GM19025 (cell line): ENCODE data around the gene CCSER2.
A peak's percentile ranks its signal among the peaks of the same experiment; 100 is the strongest.

Experiments used
- ATAC-seq: cut with Tn5 transposase; IDR thresholded peaks from one replicate; pipeline ENCODE4 v1.9.1; 2021; ENCODE audit warnings: mild to moderate bottlenecking, low read depth, moderate library complexity; ENCODE audit not compliant: unreplicated experiment

The CCSER2 gene

DNA sequence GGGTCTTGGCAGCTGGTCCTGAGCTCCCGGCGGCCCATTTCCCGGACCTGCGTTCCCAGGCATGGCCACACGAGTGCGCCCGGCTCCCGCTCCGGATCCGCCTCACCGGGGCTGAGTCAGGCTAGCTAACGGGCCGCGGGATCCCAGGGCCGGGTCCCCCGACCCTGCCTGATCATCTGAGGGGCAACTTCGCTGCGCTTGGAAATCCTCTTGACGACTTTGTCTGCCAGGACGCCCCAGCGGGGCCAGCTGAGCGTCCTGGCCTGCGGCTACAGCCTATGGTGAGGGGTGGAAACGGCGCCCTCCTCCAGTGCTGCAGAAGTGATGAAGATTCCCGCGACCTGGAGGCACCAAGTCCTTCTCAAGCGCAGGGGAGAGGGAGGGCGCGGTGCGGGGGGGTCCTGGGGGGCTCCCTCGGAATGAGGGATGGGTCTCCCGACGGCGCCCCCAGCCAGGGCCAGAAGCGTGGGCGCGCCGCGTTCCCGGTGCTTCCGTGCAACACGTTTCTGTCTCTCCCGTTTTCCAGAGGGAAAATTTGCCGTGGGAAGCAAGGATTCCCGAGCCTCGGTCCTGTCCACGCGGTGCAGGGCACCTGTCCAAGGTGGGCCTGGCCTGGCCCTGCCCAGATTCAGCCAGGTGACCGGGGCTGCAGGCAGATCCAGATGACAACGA is 212.4 kb downstream of the CCSER2 start:
- ATAC-seq: peak; percentile 79

GRCh38 chr10:84541289-84541637 is 212.9 kb downstream of the CCSER2 start:
- no peak for ATAC-seq

DNA sequence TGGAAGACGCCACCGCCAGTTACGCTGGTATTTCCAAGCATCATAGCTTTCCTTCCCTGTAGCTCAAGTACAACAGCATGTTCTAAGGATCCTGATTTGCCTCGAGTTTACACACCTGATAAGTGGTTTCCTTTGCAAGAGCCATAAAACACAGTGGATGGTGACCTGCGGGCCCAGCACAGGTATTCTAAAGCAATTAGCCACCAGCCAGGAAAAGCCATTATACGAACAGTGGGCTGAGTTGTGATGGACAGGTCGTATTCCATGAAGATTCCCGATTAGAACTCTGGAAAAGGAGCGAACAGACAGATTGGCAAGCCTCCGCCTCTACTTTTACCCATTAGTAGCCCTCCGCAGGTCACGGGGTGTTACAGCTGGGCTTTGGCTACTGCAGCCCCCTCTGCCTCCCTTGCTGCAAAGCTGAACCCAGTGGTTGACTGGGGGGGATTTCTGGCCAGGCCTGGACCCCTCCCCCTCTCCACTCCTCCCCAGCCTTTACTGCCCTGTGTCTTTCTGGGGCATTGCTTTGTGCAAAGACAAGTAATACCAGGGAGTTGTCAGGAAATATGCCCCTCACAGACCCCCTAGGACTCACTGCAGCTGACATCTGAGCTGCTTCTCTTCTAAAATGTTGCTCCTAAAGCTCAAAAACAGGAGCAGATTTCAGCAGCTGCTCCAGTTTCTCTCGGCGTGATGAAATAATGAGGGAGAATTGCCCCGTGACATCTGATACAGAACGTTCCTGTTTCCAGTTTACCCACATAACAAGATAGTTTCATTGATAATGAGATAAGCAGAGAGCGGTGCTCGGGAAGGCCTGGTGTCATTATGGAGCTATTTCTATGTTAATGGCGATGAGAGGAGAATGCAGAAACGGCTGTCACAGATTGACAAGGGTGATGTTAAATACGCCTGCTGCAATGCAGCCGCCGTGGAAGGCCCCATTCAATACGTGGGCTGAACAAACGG is 214.4 kb downstream of the CCSER2 start:
- ATAC-seq: no peak

- no peak for ATAC-seq
Observed at GRCh38 chr10:84543948-84544347, 215.6 kb downstream of the CCSER2 start.

DNA sequence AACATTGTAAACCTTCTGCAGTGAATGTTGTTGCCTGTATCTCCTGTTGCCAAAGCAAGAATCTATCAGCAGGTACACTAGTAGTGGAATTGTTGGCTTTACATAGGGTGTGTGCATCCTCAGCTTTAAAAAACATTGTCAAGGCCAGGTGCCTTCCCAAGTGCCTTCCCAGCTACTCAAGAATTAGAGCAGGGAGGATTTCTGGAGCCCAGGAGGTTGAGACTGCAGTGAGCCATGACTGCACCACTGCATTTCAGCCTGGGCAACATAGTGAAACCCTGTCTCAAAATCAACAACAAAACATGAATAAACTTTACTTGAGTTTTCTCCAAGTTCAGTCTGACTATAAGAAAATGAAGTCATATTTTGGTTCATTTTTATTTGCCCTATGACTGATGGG is 217.3 kb downstream of the CCSER2 start:
- no peak for ATAC-seq

GRCh38 chr10:84546609-84547008 is 218.2 kb downstream of the CCSER2 start:
- no peak for ATAC-seq

DNA sequence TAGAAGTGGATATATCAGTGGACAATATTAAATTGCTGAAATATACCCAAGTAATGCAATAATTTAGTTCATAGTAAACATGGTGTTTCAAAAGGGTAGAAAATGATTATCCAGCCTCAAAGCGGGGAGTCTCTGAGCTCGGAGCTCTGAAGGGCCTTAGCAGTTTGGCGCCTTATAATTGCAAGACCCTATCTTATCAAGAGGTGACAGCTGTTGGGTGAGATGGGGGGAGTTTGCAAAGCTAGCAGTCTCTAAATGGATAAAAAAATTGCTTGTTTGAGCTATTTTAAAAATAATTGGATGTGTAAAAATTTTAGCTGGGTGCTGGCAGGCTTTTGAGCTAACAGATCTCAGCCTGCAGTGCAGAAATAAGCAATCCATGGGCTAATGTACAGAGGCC is 219.2 kb downstream of the CCSER2 start:
- no peak for ATAC-seq

- no peak for ATAC-seq
Observed at GRCh38 chr10:84548869-84549268, 220.5 kb downstream of the CCSER2 start.

GRCh38 chr10:84549368-84550165 is 221.2 kb downstream of the CCSER2 start:
- ATAC-seq: no peak

DNA sequence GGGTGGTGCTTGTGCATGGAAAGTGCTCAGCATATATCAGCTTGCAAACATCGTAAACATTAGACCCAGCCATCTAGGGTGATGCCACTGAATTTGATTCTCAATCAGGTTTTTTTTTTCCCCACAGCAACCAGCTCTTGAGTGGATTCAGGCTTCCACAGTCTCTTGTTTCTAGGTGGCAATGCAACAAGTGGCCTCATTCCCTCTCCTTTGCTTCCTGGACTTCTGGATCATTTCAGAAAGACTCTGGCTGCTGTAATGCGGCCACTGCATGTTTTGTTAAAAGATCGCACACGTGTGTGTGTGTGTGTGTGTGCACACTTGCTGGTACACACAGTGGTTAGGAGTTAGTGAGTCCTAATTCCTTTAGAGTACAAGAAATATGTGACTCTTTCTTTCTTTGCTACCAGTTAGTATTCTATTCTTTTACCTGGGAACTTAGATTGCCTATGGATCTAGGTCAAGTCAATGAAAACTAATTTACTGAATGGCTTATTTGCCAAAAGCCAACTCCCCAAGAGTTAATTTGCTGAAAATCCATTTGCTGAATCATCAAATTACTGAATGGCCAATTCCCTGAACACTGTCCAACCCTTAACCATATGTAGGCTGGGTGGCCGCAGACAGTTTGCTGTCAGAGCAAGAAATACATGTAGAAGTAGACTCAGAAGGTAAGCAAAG is 222.5 kb downstream of the CCSER2 start:
- ATAC-seq: no peak

GRCh38 chr10:84551437-84552120 is 223.2 kb downstream of the CCSER2 start:
- ATAC-seq: peak; percentile 45

- ATAC-seq: no peak
Observed at GRCh38 chr10:84552478-84552877, 224.1 kb downstream of the CCSER2 start.

DNA sequence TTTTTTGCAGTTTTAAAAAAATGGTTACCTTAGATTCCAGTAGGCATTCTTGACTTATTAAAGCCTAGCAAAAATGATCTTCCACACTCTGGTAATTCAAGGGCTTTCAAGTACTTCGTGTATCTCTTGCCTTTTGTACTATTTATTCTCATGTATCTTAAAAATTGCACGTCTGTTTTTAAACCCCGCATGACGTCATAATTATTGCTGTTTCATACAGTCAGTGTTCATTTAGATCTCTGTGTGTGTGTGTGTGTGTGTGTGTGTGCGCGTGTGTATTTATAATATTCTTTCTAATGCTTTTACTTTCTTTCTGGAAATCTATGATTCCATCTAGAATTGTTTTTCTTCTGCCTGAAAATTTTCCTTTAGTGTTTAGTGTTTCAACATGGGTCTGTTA is 234.2 kb downstream of the CCSER2 start:
- no peak for ATAC-seq

- ATAC-seq: peak; percentile 86
Observed at GRCh38 chr10:84563355-84563754, 235.0 kb downstream of the CCSER2 start.

GRCh38 chr10:84563868-84564267 is 235.5 kb downstream of the CCSER2 start:
- peak; percentile 38 for ATAC-seq

DNA sequence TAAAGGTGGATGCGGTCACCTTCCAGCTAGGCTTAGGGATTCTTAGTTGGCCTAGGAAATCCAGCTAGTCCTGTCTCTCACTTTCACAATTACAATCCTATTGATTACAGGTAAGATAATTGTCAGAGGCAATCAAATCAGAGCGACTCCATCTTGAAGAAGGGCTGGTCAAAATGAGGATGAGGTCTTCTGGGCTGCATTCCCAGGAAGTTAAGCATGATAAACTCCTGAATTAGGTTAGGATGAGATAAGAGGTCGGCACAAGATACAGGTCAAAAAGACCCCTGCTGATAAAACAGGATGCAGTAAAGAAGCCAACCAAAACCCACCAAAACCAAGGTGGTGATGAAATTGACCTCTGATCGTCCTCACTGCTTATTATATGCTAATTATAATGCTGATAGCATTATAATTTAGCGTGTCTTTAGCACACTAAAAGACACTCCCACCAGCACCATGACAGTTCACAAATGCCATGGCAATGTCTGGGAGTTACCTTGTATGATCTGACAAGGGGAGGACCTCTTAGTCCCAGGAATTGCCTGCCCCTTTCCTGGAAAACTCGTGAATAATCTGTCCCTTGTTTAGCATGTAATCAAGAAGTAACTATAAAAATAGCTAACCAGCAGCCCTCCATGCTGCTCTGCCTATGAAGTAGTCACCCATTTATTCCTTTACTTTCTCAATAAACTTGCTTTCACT is 237.6 kb downstream of the CCSER2 start:
- no peak for ATAC-seq

GRCh38 chr10:84567133-84567532 is 238.7 kb downstream of the CCSER2 start:
- no peak for ATAC-seq
